A673 (cell line): ENCODE results near the gene RELL1. TPM values are rescaled to one million over a fixed set of nuclear protein-coding genes. Genes with fewer than 3 reads are reported as not detected.

Experiments used
- BruUV-seq: library from RNA; stranded (reverse); fragments of 400-500 nt; replicated peaks from 2 replicates; lab custom pipeline; 2021; lab: Mats Ljungman, UMichigan
- CTCF ChIA-PET: fragments of 300-600 bp; sonication (Branson Sonifier 250); formaldehyde crosslinking; loops from one replicate; lab custom pipeline; 2022; ENCODE audit warnings: antibody characterized with exemption; lab: Charles Lee
- POLR2A ChIA-PET: fragments of 300-600 bp; sonication (Branson Sonifier 250); formaldehyde crosslinking; loops from one replicate; lab custom pipeline; 2022; ENCODE audit warnings: antibody characterized with exemption; ENCODE audit not compliant: low non-redundant PET; lab: Charles Lee
- DNase-seq: peaks from one replicate; pipeline ENCODE4 v3.0.0-alpha.2; 2015; ENCODE audit warnings: low spot score
- H3K27ac ChIP-seq: fragments of 200-600 bp; sonication (generic); 2 replicates; pipeline ENCODE4 v1.5.1; 2016; ENCODE audit warnings: mixed run types, low read depth, mild to moderate bottlenecking, mixed read lengths, antibody characterized with exemption, low read length; ENCODE audit not compliant: poor library complexity, severe bottlenecking
- H3K27me3 ChIP-seq: fragments of 200-600 bp; sonication (generic); replicated peaks from 2 replicates; pipeline ENCODE4 v1.6.1; 2017; ENCODE audit warnings: mixed run types, low read depth, mild to moderate bottlenecking, mixed read lengths, antibody characterized with exemption, low read length; ENCODE audit not compliant: insufficient read depth, poor library complexity
- H3K36me3 ChIP-seq: fragments of 200-600 bp; sonication (generic); 2 replicates; pipeline ENCODE4 v1.6.1; 2016; ENCODE audit warnings: mixed run types, mild to moderate bottlenecking, mixed read lengths, antibody characterized with exemption, low read length; ENCODE audit not compliant: insufficient read depth, poor library complexity, severe bottlenecking
- H3K4me1 ChIP-seq: fragments of 200-600 bp; sonication (generic); 2 replicates; pipeline ENCODE4 v1.6.1; 2017; ENCODE audit warnings: mixed run types, mild to moderate bottlenecking, mixed read lengths, antibody characterized with exemption, low read length; ENCODE audit not compliant: insufficient read depth, poor library complexity, severe bottlenecking
- H3K4me3 ChIP-seq: fragments of 200-600 bp; sonication (generic); 2 replicates; pipeline ENCODE4 v1.5.1; 2016; ENCODE audit warnings: low read depth, mixed run types, mild to moderate bottlenecking, mixed read lengths, low read length; ENCODE audit not compliant: poor library complexity, severe bottlenecking
- H3K9me3 ChIP-seq: fragments of 200-600 bp; sonication (generic); 2 replicates; pipeline ENCODE4 v1.6.1; 2016; ENCODE audit warnings: mixed run types, low read depth, mild to moderate bottlenecking, mixed read lengths, antibody characterized with exemption, low read length; ENCODE audit not compliant: poor library complexity, severe bottlenecking
- EZH2 ChIP-seq: fragments of 200-600 bp; sonication (generic); IDR thresholded peaks from 2 replicates; pipeline ENCODE4 v1.6.1; 2017; ENCODE audit warnings: borderline replicate concordance, low read depth, mild to moderate bottlenecking, mixed read lengths, antibody characterized with exemption, low read length; ENCODE audit not compliant: poor library complexity, severe bottlenecking
- intact Hi-C: fragments of 100-400 bp; cut with micrococcal nuclease; formaldehyde crosslinking; loops from one replicate; pipeline ENCODE4 v1.10.0; 2022; ENCODE audit not compliant: unreplicated experiment
- total RNA-seq: library from RNA; stranded (reverse); gene quantifications from 2 replicates; pipeline ENCODE4 v1.2.3, GENCODE V29; 2021
- TF ChIP-seq, protein P1 (sequence below): fragments of 300-800, 200-600 bp; sonication (generic); conservative IDR thresholded peaks from 2 replicates; pipeline ENCODE4 v1.5.1; 2017; ENCODE audit warnings: low read depth, mild to moderate bottlenecking, antibody characterized with exemption, low read length, moderate library complexity, mixed read lengths

RELL1 gene
- total RNA-seq, 1 experiment from 2014 or later = 6.0 TPM

DNA sequence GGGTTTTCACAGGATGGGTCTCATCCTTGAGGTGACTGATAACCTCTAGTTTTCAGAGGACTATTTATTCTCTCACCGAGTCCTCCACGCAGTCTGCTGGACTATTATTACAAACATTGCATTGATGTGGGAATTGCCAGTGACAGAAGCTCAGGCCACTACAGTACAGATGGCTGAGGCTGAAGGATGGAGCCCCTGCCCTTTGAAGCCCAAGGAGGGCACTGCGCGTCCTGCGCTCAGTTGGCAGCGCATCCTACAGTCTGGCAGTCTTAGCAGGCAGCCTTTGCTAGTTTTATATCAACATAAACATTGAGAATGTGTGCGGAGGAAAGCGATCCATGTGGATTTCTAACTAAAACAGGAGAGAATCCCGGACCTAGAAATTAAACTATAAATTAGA, 1.5 kb upstream of the RELL1 start:
- TF ChIP-seq EZH2 = no peak
- TF ChIP-seq, protein P1, sequence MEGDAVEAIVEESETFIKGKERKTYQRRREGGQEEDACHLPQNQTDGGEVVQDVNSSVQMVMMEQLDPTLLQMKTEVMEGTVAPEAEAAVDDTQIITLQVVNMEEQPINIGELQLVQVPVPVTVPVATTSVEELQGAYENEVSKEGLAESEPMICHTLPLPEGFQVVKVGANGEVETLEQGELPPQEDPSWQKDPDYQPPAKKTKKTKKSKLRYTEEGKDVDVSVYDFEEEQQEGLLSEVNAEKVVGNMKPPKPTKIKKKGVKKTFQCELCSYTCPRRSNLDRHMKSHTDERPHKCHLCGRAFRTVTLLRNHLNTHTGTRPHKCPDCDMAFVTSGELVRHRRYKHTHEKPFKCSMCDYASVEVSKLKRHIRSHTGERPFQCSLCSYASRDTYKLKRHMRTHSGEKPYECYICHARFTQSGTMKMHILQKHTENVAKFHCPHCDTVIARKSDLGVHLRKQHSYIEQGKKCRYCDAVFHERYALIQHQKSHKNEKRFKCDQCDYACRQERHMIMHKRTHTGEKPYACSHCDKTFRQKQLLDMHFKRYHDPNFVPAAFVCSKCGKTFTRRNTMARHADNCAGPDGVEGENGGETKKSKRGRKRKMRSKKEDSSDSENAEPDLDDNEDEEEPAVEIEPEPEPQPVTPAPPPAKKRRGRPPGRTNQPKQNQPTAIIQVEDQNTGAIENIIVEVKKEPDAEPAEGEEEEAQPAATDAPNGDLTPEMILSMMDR = no peak
- H3K4me1 ChIP-seq = peaks cover 9% of the 10 kb centered on the region
- no peak overlapping the region for H3K4me3 ChIP-seq
- DNase-seq = no peak
- CTCF ChIA-PET = no interaction called here
- POLR2A ChIA-PET = no interaction called here
- intact Hi-C loops = no loop called here
- no peaks in the 10 kb centered on the region for H3K9me3 ChIP-seq
- H3K27me3 ChIP-seq = no peaks in the 10 kb centered on the region
- no peak overlapping the region for H3K27ac ChIP-seq
- BruUV-seq = no TSS peak
- no peaks in the 10 kb centered on the region for H3K36me3 ChIP-seq

DNA sequence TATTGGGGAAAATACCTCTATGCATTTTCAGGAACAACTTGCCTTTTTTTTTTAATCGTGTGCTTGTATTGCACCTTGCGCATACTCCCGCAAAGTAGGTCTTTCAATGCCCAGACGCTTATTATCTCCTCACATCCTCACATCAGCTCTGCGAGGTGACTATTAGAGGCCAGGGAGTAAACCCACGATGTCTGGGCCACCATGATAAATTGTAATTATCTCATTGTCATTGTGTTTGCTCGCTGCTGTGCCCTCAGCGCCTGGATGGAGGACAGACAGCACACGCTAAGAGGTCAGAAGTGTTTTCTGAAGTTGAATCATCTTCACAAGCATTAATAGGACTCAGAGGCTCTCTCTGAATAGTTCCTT, 1.0 kb upstream of the RELL1 start:
- intact Hi-C loops = no loop called here
- H3K27ac ChIP-seq = no peak overlapping the region
- no peaks in the 10 kb centered on the region for H3K9me3 ChIP-seq
- ChIA-PET POLR2A (no interaction called here), CTCF (no interaction called here)
- peak overlapping the region; percentile 69 for H3K4me3 ChIP-seq
- no TSS peak for BruUV-seq
- no peak for DNase-seq
- no peaks in the 10 kb centered on the region for H3K27me3 ChIP-seq
- no peaks in the 10 kb centered on the region for H3K36me3 ChIP-seq
- H3K4me1 ChIP-seq = peaks cover 9% of the 10 kb centered on the region
- TF ChIP-seq, protein P1 = no peak
- no peak for TF ChIP-seq EZH2

DNA sequence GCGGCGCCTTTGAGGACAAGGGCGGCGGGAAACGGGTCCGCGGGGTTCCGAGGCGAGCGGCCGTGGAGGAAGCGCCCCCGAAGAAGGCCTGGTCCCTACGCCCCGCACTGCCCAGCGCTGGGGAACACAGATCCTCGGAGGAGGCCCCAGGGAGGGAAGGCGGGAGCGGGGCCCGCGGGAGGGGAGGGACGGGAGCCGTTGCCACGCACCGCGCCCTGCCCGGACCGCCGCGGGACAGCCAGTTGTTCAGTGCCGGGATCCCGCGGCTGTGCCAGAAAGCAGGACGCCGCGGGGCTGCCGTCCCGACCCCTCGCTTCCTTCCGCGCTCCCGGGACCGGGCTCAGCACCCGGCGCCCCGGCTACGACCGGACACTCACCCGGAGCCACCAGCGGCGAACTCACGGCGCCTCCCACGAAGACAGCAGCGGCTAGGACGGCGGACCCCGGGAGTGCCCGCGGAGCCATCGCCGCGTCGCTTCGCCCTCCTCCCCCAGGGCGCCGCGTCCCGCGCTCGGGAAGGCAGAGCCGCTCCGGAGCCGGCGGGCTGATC, 278 bp downstream of the RELL1 start:
- peak overlapping the region; percentile 69 for H3K4me3 ChIP-seq
- no TSS peak for BruUV-seq
- intact Hi-C loops = no loop called here
- H3K9me3 ChIP-seq = no peaks in the 10 kb centered on the region
- peak; percentile 37 for DNase-seq
- TF ChIP-seq, protein P1 = no peak
- no peak for TF ChIP-seq EZH2
- peak overlapping the region; percentile 67 for H3K27ac ChIP-seq
- no peaks in the 10 kb centered on the region for H3K36me3 ChIP-seq
- peaks cover 9% of the 10 kb centered on the region for H3K4me1 ChIP-seq
- ChIA-PET CTCF (no interaction called here), POLR2A (no interaction called here)
- no peaks in the 10 kb centered on the region for H3K27me3 ChIP-seq
